DMS 273 (cell line): ENCODE measurements around the gene OTOP3.

Experiments
- DNase-seq: peaks from one replicate; lab custom pipeline; 2025; ENCODE audit not compliant: unreplicated experiment; lab: John Stamatoyannopoulos, UW

Gene OTOP3

DNA sequence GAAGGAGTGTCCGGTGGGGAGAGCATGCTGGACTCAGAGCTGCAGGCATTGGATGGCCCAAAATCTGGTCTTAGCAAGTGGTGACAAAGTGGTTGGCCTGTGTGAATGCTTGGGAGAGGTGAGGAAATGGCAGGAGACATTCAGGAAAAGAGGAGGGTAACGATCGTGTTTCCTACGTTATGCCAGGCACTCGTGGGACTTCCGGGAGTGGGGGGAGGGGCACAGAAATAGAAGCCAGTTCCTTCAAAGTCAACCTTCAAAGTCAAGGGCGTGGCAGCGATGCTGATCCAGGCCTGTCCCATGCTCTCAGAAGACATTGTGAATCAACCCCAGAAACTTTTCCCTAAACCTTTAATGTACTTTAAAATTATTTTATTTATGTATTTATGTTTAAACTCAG lies 3.8 kb downstream of the OTOP3 start:
- no peak for DNase-seq

- no peak for DNase-seq
These were observed 5.5 kb downstream of the OTOP3 start for GRCh38 chr17:74941128-74941725.

DNA sequence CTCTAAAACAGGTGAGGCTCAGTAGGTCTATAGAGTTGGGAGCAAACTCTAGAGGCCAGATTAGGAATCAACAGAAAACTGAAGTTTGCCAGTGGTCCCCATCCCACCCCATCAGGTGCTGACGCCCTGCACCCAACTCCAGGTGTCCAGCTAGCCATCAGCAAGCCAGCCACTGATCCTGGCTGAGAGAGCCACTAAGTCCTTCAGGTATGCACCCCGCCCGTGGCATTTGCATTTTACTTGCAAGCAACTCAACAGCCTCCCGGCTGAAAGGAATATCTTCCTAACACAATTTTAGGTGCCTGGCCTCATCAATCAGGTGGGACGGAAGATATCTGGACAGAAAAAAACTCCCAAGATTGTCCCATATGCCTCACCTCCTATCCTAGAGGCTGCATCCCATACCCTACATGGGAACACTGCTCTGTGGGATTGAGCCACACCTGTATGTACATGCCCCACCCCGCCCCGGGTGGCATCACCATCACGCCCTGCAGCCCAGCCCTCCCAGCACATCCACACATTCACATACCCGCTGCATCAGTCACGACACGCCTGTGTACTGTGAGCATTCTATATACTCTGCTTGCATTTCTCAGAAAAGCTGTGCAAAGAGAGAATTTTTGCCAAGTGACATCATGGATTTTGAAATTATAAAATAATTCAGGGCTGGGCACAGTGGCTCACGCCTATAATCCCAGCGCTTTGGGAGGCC lies 8.3 kb downstream of the OTOP3 start:
- no peak for DNase-seq

DNA sequence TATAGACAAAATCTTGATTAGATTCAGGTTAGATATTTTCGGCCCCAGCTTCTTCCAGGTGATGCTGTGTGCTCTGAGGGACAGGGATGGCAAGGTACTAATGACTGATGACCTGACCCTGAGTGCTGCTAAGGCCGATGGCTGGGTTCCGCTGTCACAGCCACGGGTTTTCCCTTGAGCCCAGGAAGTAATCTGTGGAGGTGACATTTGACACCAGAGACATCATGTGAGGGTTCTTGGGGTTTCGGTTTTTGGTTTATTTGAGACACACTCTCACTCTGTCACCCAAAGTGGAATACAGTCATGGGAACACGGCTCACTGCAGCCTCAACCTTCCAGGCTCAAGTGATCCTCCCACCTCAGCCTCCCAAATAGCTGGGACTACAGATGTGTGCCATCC lies 9.8 kb downstream of the OTOP3 start:
- DNase-seq = no peak

DNA sequence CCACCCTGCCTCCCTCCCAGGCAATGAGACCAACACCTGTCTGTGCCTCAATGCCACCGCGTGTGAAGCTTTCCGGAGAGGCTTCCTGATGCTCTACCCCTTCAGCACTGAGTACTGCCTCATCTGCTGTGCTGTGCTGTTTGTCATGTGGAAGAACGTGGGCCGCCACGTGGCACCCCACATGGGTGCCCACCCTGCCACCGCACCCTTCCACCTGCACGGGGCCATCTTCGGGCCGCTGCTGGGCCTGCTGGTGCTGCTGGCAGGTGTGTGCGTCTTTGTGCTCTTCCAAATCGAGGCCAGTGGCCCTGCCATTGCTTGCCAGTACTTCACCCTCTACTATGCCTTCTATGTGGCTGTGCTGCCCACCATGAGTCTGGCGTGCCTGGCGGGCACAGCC lies 10.9 kb downstream of the OTOP3 start:
- no peak for DNase-seq

GRCh38 chr17:74947041-74947754 lies 11.5 kb downstream of the OTOP3 start:
- DNase-seq = no peak

- DNase-seq = no peak
These were observed 13.9 kb downstream of the OTOP3 start for GRCh38 chr17:74949455-74950115.

- no peak for DNase-seq
These were observed 14.5 kb downstream of the OTOP3 start for GRCh38 chr17:74950207-74950606.

- no peak for DNase-seq
These were observed 15.4 kb downstream of the OTOP3 start for GRCh38 chr17:74951065-74951464.

- DNase-seq = no peak
These were observed 16.2 kb downstream of the OTOP3 start for GRCh38 chr17:74951680-74952421.

- DNase-seq = no peak
These were observed 16.9 kb downstream of the OTOP3 start for GRCh38 chr17:74952431-74953133.

DNA sequence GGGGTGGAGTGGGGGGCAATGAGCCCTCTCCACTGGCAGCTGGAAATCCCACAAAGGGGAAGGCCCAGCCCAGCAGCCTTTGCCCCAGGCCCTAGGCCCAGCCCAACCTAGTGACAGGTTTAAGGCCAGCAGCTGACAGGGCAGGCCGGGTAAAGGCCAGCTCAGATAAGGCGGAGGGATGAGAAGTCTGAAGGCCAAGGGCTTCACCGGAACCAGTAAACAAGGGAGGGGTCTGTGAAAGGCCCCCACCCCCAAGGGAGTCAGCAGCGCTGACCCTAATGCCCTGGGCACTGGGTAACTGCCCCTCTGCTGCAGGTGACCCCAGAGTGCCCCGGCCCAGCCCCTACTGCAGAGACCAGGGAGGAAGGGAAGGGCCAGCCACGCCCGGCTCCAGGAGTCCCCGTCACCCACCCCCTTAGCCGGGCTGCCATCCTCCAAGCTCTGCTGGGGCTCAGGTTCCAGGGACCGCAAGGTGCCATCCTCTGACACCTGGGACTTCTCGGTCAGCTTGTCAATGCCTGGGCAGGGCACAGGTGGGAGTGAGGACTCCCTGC lies 17.5 kb downstream of the OTOP3 start:
- DNase-seq = no peak

DNA sequence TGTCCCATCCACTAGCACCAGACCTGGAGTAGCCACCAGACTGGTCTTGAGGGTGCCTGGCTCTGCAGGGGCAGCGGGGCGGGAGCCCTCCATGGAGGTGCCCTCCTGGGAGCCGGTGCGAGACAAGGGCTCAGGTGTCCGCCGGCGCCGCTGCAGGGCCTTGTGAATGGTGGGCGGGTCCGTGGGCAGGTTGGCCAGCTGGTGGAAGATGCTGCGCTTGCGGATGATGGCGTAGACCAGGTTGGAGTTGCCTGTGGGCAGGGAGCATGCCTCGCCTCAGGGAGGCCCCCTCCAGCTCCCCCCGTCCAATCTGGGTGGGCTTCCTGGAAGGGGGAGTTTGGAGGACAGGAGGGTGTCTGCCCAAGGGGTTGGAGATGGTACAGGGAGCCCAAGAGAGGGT lies 18.4 kb downstream of the OTOP3 start:
- DNase-seq = no peak

DNA sequence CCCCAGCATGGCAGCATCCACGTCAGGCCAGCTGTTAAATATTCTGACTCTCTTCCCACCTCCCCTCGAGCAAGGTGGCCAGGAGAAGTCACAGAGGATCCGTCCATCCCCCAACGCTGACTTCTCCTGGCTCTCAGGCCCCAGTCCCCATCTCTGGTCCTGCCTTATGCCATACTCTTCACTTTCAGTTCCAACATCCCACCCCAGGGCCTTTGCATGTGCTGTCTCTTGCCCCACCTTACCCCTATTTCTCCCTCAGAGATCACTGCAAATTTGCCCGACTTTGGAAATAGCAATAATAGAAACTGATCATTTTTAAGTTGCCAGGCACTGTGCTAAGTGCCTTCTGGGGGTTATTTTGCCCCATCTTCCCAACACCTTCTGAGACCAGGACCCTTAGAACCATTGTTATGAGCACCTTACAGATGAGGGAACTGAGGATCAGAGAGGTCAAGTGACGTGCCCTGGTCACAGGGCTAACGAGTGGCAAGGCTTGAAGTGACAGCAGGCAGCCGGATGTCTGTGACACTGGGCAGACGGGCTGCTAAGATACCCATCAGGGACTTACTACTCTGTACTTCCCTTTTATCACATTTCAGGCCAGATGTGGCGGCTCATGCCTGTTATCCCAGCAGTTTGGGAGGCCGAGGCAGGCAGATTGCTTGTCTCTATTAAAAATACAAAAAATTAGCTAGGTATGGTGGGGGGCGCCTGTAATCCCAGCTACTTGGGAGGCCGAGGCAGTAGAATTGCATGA lies 19.1 kb downstream of the OTOP3 start:
- no peak for DNase-seq

DNA sequence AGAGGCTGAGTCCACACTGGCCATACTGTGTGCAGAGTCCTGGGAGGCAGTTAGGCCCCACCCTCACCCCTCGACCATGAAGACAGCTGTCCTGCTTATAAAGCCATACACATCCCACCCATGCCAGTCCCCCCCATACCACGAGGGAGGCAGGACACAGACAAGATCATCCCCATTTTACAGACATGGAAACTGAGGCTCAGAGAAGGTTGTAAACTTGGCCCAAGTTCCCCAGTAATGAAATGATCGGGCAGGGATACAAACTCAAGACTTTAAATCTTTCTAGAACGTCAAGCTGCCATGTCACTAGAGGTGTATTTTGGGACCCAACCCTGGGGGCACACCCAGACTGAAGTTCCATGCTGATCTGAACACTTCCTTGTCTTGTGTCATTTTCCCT lies 20.4 kb downstream of the OTOP3 start:
- DNase-seq = no peak

DNA sequence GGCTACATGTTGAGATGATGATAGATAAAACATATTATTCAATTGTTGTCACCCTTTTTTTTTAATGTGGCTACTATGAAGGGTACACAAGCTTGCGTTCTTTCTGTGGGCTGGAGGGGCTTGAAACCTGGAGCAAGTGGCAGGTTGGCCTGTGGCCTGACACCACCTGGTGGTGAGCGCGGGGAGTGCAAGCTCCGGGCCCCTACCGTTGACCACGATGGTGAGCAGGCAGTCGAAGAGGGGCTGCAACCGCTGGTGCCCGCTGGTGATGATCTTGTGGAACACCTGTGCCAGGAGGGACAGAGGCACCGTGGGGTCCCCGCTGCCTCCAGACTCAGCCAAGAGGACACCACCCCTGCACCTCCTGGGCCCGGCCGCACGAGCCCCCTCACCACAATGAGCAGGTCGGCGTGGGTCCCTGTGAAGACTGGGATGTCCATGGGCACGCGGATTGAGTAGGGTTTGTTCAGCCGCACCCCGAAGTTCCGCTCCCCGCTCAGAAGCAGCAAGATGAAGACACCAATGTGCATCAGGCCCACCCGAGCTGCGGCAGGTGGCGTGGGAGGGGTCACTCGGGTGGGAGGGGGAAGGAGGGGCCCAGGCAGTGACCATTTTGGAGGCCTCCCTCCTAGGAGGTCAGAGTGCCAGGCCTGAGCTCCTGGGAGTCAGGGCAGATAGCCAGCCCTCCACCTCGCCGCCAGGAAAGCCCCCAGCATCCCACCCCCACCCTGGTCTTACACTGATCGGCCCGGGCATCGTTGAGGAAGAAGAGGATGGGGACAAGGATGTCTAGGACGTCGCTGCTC lies 22.4 kb downstream of the OTOP3 start:
- peak; percentile 89 for DNase-seq

GRCh38 chr17:74959826-74960515 lies 24.3 kb downstream of the OTOP3 start:
- peak; percentile 45 for DNase-seq
